HG02610 (cell line): Measurements from ENCODE around the gene TTC33.

Experiments used
- ATAC-seq: cut with Tn5 transposase; IDR thresholded peaks from one replicate; pipeline ENCODE4 v1.9.1; 2021; ENCODE audit warnings: mild to moderate bottlenecking, moderate library complexity; ENCODE audit not compliant: unreplicated experiment

TTC33 gene

DNA sequence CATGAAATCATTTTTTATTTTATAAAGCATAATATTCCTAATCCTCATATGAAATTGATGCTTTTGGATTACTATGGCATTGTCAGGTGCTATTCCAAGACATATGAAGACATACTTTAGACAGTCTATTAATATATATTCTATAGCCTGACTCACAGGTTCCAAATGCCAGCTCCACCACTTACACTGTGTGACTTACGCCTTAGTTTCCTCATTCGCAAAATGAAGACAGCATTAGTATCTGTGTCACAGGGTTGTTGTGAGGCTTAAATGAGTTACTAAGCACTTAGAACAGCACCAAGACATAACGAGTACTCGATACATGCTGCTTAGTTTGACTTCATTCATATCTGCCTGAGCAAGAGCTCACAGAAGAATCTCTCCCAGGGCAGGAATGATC is 208.2 kb downstream of the TTC33 start:
- ATAC-seq: no peak

DNA sequence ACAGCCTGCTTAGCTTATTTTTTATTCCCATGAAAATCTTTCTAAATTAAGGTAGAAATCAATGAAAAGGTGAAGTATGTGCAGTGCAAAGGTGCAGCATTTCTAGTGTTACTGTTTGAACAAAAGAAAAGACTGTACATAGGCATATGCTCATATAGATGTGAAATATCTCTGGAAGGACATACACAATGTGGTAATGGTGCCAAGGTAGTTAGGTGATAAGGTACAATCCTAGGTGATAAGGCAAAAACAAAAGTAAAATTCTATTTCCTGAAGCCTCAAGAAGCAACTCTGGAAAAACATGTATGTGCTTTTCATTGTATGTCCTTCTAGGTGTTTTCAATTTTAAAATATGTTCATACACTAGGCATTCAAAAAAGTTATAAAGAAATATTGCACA is 215.5 kb downstream of the TTC33 start:
- no peak for ATAC-seq

DNA sequence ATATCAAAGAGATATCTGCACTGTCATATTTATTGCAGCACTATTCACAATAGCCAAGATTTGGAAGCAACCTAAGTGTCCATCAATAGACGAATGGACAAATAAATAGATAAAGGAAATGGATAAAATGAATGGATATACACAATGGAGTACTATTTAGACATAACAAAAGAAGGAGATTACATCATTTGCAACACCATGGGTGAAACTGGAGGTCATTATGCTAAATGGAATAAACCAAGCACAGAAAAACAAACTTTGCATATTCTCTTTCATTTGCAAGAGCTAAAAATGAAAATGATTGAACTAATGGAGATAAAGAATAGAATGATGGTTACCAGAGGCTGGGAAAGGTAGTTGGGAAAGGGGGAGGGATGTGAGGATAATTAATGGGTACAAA is 231.1 kb downstream of the TTC33 start:
- ATAC-seq: no peak

DNA sequence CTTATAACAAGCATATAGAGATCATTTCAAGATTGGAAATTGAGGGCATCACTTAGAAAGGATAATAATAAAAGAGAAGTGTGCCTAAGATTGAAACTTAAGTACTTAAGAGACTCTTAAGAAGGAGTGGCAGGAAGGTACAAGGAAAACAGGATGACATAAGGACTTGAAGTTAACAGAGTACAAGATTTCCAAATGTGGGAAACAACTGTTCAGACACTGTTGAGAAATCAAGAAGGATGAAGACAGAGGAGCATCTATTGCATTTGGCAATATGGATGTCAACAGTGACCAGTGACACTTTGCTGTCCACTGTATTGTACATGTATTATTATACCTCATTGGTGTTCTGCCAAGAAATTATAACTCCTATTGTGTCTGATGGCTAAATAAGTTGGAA is 233.8 kb downstream of the TTC33 start:
- ATAC-seq: no peak

DNA sequence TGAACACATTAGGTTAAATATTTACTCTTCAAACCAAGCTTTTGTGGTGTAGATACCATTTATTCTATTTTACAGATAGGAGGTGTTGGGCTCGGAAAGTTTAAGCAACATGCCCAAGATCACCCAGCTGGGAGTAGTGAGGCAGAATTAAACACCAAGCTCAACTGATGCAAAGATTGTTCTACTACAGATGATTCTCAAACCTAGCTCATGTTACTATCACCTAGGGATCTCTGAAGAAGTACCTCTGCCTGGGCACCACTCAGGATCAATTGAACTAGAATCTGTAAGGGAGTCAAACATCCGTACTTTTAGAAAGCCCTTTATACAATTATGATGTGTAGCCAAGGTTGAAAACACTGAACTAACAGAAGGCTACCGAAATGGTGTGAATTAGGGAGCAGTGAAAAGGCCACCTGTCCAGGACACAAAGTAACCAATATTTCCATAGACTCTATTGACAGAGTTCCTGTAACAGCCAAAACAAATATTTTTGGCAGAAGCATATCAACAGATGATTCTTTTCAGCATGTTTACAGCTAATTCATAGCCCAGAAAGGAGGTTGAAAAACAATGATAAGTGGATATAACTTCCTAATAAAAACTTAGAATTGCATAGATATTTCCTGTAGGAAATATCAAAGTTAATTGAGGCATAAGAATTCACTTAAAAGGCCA is 234.5 kb downstream of the TTC33 start:
- no peak for ATAC-seq

DNA sequence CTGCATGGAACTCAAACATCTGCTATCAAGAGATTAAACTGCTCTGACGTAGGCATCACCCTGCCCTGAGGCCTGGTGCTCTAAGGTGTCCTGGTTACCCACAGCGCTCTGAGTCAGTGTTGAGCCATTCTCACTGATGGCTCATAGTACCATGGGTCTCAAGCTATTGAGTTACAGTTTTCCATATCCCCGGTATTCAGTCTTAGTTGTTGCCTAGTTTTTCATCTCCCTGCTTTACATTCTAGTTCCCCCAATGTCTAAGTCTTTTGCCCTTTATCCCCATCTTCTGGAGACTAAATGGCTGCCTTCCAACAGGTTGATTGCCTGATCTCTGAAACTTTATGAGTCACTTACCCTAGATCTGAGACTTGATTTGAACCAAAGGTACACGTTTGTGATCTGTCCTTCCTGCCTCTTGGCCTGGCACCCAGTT is 237.3 kb downstream of the TTC33 start:
- ATAC-seq: no peak

DNA sequence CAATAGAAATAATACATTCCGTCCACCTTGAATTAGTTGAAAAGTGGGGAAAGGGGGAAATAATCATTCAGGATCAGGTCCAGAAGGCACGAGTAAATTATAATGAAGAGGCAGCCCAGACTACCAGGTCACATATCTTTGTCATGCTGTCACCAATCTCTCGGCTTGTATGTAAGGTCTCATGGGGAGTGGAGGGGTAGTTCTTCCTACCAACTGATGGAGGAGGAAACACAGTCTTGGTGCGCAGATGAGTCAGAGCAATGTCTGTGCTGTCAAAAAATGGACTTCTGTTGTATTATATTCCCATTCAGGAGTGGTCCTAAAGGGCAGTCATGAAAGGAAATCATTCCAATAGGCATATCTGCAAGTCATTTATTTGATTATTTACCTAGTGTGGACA is 240.3 kb downstream of the TTC33 start:
- ATAC-seq: no peak

DNA sequence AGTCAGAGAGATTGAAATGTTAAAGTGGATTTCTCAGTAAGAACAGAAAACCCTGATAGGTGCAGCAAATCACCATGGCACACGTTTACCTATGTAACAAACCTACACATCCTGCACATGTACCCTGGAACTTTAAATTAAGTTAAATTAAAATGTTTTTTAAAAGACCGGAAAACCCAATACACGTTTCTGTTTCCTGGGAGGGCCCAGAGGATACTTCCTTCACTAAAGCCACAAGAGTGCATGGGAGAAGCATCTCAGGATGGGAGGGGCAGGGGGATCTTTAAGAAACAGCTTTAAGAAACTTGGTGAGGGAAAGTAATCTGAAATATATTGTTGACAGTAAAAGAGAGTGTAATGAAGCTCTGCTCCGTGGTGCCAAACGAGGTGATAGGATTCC is 240.8 kb downstream of the TTC33 start:
- ATAC-seq: no peak

DNA sequence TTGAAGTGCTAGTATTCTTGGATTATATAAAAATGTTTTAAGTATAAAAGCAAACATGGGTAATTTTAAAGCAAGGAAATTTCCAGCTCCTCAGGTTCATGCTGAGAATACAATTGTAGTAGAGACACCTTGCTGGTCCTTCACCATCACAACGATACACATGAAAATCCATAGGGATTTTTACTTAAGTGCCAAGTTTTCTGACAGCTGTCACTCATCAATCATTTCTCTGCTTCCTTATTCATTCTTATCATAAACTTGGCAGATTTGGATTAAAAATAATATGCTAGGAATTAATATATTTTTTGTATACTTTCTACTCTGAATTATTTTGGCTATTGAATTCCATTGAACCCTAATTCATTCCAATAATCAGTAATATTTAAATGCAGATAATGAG is 244.0 kb downstream of the TTC33 start:
- no peak for ATAC-seq

DNA sequence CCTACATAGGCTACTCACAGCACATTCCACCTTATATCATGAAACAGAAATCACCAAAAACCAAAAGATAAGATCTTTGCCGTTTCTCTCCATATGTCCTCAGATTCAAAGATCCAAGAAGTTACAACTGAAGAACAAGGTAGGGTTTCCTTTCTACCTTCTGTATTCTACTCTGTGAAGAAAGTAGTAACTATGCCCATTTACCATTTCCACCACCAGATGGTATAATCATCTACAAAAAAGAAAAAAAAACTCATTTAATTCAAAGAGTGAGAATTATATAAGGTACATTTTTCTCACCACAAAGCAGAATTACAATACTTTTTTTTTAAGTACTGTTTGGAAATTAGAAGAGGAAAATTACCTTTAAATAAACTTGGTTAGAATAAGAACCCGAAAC is 248.7 kb downstream of the TTC33 start:
- ATAC-seq: no peak

DNA sequence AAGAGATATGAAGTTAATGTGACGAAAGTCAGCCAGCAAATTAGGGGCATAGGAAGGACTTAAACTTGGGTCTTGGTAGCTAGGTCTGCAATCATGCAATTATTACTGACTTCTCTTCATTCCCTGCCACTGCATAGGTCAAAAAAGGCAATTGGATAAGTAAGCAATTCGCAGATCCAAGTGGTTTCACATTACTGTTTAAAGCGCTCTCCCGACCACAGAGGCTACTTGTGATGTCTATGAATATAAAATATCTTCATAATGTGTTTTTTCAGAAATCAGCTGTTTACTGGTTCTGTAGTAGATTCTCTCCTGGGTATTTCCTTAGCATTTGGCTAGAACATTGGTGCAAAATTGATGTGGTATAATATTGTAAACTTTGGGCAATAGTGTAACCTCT is 250.7 kb downstream of the TTC33 start:
- ATAC-seq: no peak

DNA sequence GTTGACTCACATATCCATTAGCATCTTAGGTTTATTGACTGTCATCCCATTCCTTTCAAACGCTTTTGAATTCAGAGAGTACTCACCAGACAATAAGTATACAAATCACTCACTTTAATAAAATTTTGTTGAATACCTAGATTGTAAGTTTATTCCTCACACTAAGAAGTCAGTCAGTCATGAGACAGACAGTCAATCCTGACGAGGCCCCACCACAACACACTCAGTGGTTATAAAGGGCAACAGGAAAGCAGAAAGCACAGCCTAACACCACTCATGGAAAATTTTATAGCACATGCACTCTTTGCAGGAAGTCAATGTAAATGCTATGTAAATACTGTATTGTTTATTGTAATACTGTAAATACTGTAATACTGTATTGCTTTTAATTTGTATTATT is 252.3 kb downstream of the TTC33 start:
- ATAC-seq: no peak

DNA sequence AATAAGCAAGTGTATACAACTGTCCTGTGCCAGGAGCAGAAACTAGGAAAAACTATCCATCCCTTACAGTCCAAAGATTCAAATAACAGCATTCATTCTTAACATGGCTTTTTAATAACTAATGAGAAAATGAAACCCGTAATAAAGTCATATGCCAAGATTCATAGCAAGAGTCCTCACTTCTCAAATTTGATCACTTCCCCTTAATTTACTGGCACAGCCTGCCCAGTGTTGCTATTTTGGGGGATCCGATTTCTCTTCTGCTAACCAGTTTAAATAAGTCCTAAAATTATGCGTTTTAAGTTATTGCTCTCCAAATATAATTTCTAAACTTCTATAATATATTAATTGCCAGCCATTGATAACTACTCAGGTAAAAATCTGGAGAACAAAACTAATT is 253.0 kb downstream of the TTC33 start:
- ATAC-seq: no peak

DNA sequence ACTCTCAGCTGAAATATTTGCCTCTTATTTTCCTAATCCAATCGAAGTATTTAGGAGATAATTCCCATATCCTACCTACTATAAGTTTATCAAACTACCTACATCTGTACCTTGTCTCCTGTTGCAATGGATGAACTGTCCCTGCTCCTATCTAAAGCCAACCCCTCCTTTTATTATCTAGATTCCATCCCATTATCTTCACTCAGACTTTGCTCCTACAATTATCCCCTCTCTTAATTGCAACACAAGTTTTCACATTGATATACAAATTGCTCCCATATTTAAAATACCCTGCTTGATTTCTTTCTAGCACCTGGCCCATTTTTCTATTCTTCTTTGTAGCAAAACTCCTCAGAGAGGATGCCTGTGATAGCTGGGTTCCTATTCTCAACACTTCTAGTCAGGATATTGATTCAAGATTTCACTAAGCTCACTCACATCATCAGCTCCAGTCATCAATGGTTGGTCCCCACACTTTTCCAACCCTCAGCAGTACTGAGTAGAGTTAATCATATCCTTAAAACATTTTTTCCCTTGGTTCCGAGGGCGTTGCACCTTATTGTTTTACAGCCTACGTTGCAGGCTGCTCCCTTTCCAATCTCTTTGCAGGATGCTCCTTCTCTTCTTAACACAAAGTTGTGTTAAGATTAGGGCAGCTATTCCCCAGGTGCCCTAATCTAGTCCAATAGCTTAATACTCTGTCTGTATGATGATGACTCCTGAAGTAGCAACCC is 253.9 kb downstream of the TTC33 start:
- no peak for ATAC-seq

DNA sequence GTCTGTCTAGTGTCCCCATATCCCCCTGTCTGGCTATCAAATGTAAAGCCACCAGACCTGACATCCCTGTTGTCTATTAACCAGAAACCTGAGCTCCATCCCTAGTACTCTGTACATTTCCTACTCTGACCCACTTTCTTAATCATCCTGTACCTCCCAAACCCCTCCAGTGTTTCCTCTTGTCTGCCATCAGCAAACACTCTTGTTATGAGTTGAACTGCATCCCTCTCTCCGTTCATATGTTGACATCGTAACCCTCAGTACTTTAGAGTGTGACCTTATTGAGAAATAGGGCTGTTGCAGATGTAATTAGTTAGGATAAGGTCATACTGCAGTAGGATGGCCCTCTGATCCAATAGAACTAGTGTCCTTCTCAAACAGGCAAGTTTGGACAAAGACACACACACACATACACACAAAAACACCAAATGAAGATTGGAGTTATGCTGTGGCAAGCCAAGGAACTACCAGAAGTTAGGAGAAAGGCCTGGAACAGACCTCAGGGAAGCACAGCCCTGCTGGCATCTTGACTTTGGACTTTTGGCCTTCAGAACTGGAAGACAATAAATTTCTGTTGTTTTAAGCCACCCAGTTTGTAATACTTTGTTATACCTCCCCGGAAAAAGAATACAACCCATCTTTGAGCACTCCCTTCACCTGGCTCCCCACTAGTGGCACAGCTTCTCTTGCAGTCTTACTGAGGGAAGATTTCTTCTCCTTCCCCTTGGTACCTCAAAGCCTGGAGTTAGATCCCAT is 256.1 kb downstream of the TTC33 start:
- no peak for ATAC-seq

DNA sequence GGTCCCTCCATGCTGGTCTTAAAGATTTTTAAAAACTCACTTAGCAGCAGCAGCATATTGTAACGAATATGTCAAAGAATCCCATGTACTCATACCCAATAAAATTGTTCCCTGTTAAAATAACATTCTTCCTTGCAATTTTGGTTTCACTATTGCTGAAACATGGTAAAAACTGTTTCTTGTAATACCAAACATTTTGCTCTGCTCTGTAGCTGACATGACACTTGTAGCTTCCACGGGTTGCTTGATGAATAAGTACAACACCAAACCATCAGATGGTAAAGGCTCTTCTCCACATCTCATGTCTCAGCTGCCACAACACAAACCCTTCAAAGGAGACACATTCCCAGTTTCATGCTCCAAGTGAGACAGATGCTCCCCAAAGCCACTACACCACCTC is 256.8 kb downstream of the TTC33 start:
- ATAC-seq: no peak

DNA sequence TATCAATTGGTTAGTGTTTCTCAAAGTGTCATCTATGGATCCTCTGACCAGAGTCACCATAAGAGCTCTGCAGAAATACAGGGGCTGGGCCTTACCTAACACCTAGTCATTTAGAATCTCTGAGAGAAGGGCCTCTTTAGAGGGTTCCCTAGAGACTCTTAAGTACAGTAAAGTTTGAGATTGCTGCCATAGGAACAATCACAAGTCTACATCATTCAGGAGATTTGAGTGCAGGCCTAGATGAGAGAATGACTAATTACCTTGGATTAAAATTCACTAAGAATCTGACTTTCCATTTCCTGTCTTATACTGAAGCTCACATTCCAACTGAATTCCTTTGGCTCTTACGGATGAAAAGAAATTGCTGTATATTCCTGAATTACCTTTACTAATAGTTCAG is 258.2 kb downstream of the TTC33 start:
- no peak for ATAC-seq

DNA sequence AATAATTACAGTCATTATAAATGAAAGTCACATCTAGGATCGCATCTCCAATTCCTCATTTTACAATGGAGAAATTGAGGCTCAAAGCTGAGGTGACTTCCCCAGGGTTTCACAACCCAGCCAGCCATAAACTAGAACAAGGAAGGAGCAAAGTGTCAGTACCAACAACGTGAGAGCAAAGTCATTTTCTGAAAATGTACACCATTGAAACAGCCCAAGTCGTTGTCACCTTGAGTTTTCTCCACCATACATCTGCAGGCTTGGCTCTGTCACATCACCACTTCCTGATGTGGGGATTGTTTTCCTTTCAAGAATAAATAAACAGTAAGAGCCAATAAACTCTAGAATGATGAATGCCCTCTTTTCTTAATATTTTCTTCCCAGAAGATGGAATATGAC is 260.5 kb downstream of the TTC33 start:
- no peak for ATAC-seq

DNA sequence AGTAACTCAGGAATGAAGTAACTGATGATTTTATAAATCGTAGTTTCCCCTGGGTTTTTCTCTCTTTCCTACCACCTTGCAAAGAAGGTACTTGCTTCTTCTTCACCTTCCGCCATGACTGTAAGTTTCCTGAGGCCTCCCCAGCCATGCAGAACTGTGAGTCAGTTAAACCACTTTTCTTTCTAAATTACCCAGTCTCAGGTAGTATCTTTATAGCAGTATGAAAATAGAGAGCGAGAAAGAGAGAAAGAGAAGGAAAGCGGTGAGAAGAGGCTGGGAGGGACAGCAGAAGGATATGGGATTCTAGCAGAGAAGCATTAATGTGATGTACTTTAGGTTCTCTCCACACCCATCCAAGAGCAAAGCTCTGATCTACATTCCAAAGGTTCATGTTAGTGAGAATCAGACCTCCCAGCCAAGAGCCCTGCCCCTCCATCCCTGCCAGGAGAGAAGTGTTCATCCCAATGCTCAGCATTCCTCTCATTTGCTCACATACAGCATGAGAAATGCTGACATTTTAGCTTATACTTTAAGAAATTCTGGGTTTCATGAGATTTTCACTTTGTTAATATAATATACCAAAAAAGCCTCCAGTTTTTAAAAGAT is 261.0 kb downstream of the TTC33 start:
- ATAC-seq: no peak

DNA sequence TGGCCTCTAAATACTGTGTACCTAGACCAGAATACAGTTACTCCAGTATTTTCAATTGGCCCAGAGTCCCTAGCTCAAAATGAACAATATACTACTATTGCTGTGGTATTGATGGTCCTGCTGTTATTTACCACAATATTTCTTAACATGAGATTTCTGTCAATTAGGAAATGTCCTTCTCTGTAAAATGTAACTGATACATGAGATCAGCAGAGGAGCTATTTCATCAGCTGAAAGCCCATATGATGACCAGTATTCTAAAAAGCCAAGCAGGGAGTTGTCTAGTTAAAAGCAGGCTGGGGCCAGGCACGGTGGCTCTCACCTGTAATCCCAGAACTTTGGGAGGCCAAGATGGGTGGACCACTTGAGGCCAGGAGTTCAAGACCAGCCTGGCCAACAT is 263.7 kb downstream of the TTC33 start:
- no peak for ATAC-seq

DNA sequence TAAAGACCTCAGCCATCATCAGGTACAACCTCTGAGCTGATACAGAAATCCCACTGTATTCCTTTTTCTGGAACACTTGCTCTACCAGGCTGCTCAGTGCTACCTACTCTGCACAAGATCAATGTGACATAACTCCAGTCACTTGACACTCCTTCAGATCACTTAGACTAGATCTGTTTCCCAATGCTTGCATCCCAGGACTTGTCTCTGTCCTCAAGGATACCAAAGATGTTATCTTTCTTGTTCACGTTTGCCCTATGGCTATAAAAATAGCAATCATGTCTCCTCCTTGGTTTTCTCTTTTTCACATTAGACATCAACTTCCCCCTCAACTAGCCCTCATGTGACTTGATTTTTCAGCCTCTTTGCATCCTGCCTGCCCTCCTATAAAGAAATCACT is 264.1 kb downstream of the TTC33 start:
- ATAC-seq: no peak
